Ectodermal cell (in vitro differentiated cells): Measurements from ENCODE around the gene IFIT3.
"Not testable (repeated sequence)": the region's sequence is repeated elsewhere in the genome, so short reads cannot be mapped to it uniquely, and the experiment has no call there.

Experiments used
- H3K27ac ChIP-seq: 2 replicates; pipeline ENCODE4 v1.7.0; 2013; ENCODE audit warnings: mild to moderate bottlenecking, low read depth, low read length; ENCODE audit not compliant: insufficient read depth, poor library complexity, severe bottlenecking
- H3K27me3 ChIP-seq: 2 replicates; pipeline ENCODE4 v1.7.0; 2013; ENCODE audit warnings: mild to moderate bottlenecking, low read length; ENCODE audit not compliant: insufficient read depth, control insufficient read depth, poor library complexity, severe bottlenecking
- H3K36me3 ChIP-seq: one replicate; pipeline ENCODE4 v1.7.0; 2013; ENCODE audit warnings: low read length; ENCODE audit not compliant: control insufficient read depth, insufficient read depth
- H3K4me1 ChIP-seq: one replicate; pipeline ENCODE4 v1.7.0; 2013; ENCODE audit warnings: low read length; ENCODE audit not compliant: control insufficient read depth, insufficient read depth
- H3K4me3 ChIP-seq: 2 replicates; pipeline ENCODE4 v1.7.0; 2013; ENCODE audit warnings: low read depth, low read length, control low read depth; ENCODE audit not compliant: insufficient read depth
- H3K9me3 ChIP-seq: 2 replicates; pipeline ENCODE4 v1.7.0; 2013; ENCODE audit warnings: mild to moderate bottlenecking, low read length, moderate library complexity; ENCODE audit not compliant: control insufficient read depth
- WGBS, 2 experiments: methylation state at CpG; one replicate each; pipeline ENCODE4 v1.1.7; 2013; ENCODE audit warnings: missing lambda C conversion rate in 2 of 2; 5-methylcytosine and 5-hydroxymethylcytosine counted together

The IFIT3 gene

DNA sequence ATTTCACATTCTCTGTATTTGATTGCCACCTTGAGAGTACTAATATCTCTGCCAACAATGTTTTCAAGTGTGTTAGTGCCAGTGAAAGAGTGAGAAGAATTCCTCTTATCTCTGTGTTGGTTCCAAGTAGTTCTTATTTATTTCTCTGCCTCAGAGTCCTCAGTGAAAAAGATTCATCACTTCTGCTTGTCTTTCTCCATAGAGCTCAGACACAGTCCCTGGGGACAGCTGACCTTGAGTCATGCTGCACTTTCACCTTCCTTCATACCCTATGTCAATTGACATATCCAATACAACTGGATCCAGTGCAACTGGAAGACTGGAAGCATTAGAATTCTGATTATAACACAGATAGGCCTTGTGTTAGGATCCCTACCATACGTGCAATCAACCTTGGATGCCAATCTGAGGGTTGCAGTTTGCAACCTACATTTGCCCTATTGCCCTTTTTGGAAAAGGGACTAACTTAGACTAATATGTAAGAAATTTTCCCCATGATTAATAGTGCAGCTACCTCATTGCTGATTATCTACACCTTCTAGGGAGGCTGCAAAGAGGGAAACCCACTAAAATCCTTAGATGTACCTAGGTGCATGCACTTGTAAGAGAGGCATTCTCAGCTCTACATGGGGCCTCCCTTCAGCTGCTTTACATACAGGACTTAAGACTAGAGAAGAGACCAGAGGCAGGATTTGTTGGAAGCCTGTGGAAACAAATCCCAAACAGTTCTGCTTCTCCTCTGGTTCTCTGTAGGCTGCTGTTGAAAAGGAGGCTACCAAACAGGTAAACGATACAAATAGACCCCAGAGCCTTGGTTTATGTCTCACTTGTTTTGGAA, 17.5 kb upstream of the IFIT3 start:
- Histone ChIP-seq H3K27ac (no peak overlapping the region), H3K4me1 (no peaks in the 10 kb centered on the region), H3K4me3 (no peak overlapping the region), H3K9me3 (no peaks in the 10 kb centered on the region), H3K36me3 (no peaks in the 10 kb centered on the region), H3K27me3 (no peaks in the 10 kb centered on the region)
- WGBS, 2 experiments: 91 to 98% methylated on average over 2 of the region's 2 CpGs

DNA sequence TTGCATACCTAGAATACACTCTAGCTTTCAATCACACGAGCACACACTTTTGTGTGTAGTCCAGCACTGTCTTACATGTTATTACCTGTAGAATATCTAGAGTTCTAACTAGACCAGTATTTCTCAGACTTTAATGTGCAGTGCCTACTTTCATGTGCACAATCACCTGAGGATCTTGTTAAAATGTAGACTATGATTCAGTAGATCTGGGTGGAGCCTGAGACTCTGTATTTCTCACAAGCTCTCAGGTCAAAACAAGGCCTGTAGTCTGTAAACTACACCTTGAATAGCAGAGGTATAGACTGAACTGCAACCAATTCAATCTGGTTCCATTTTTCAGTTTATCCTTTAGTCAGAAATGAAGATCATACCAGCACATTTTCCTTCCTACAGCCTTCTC, 14.8 kb upstream of the IFIT3 start:
- Histone ChIP-seq H3K36me3 (no peaks in the 10 kb centered on the region), H3K27me3 (no peaks in the 10 kb centered on the region)
- 85 to 88% methylated on average over 1 of the region's 1 CpG for WGBS, 2 experiments

GRCh38 chr10:89314676-89315075, 13.1 kb upstream of the IFIT3 start:
- H3K27me3 ChIP-seq: no peaks in the 10 kb centered on the region
- H3K4me3 ChIP-seq: no peak overlapping the region
- no peaks in the 10 kb centered on the region for H3K4me1 ChIP-seq
- no peaks in the 10 kb centered on the region for H3K36me3 ChIP-seq
- H3K27ac ChIP-seq: no peak overlapping the region
- no peaks in the 10 kb centered on the region for H3K9me3 ChIP-seq

More for the DNA sequence above, 14.8 kb upstream of the IFIT3 start:
- Histone ChIP-seq H3K9me3 (no peaks in the 10 kb centered on the region), H3K4me1 (no peaks in the 10 kb centered on the region), H3K27ac (no peak overlapping the region), H3K4me3 (no peak overlapping the region)

- not testable (repeated sequence) for H3K27me3 ChIP-seq, H3K27ac ChIP-seq, H3K36me3 ChIP-seq, H3K4me1 ChIP-seq, H3K9me3 ChIP-seq, H3K4me3 ChIP-seq
- 85 to 92% methylated on average over 4 of the region's 4 CpGs for WGBS, 2 experiments
Observed at GRCh38 chr10:89318047-89318446, 9.8 kb upstream of the IFIT3 start.

DNA sequence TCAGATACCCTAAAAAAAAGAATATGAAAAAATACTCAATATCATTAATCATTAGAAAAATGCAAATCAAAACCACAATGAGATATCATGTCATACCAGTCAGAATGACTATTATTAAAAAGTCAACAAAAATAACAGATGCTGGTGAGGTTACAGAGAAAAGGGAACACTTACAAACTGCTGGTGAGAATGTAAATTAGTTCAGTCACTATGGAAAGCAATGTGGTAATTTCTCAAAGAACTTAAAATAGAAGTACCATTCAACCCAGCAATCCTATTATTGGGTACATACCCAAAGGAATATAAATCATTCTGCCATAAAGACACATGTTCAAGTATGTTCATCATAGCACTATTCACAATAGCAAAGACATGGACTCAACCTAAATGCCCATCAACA, 2.7 kb upstream of the IFIT3 start:
- H3K9me3 ChIP-seq, H3K4me1 ChIP-seq, H3K36me3 ChIP-seq, H3K4me3 ChIP-seq, H3K27me3 ChIP-seq, H3K27ac ChIP-seq: not testable (repeated sequence)

DNA sequence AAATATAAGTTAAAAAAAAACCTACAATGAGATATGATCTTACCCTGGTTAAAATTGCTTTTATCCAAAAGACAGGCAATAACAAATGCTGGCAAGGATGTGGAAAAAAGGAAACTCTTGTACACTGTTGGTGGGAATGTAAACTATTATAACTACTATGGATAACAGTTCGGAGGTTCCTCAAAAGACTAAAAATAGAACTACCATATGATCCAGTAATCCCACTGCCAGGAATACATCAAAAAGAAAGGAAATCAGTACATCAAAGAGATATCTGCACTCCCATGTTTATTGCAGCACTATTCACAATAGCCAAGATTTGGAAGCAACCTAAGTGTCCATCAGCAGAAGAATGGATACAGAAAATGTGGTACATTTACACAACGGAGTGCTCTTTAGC, 1.9 kb upstream of the IFIT3 start:
- not testable (repeated sequence) for H3K36me3 ChIP-seq, H3K4me1 ChIP-seq, H3K4me3 ChIP-seq, H3K27me3 ChIP-seq, H3K27ac ChIP-seq, H3K9me3 ChIP-seq
- 78 to 95% methylated on average over 2 of the region's 2 CpGs for WGBS, 2 experiments

DNA sequence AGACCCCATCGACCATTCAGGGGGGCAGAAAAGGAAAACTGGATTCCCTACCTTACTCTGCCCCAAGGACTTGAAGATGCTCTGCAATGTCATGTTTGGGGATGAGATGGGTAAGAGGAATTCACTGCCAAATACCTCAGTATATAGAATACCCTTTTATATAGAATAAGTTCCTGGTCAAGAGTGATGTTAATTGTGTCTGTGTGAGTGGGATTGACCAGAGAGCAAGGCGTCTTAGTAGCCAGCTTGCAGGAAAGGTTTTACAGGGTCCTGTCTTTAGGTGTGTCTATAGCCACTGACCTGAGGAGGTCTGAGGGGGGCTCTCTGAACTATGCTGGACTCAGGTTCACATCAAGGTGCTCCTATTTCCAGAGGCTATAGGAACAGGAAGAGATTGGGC, 1.4 kb downstream of the IFIT3 start:
- Histone ChIP-seq H3K27ac (no peak overlapping the region), H3K27me3 (no peaks in the 10 kb centered on the region), H3K4me3 (no peak overlapping the region), H3K4me1 (peaks cover 20% of the 10 kb centered on the region), H3K36me3 (no peaks in the 10 kb centered on the region), H3K9me3 (no peaks in the 10 kb centered on the region)
- WGBS, 2 experiments: 95 to 100% methylated on average over 2 of the region's 2 CpGs

DNA sequence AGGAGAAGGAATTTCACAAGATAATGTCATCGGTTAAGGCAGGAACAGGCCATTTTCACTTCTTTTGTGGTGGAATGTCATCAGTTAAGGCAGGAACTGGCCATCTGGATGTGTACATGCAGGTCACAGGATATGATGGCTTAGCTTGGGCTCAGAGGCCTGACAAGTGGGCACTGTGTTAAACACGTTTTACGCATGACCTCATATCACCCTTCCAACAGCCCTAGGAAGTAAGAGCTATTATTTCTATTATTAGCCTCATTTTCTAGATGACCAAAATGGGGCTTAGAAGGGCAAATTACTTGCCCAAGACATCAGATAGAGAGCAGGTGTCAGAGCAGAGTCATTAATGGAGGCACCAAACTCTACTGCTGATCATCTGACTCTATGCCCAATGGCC, 2.2 kb downstream of the IFIT3 start:
- not testable (repeated sequence) for H3K27ac ChIP-seq, H3K36me3 ChIP-seq, H3K27me3 ChIP-seq, H3K4me3 ChIP-seq, H3K9me3 ChIP-seq
- H3K4me1 ChIP-seq: peaks cover 20% of the 10 kb centered on the region
- 83 to 84% methylated on average over 2 to 3 of the region's 3 CpGs for WGBS, 2 experiments

DNA sequence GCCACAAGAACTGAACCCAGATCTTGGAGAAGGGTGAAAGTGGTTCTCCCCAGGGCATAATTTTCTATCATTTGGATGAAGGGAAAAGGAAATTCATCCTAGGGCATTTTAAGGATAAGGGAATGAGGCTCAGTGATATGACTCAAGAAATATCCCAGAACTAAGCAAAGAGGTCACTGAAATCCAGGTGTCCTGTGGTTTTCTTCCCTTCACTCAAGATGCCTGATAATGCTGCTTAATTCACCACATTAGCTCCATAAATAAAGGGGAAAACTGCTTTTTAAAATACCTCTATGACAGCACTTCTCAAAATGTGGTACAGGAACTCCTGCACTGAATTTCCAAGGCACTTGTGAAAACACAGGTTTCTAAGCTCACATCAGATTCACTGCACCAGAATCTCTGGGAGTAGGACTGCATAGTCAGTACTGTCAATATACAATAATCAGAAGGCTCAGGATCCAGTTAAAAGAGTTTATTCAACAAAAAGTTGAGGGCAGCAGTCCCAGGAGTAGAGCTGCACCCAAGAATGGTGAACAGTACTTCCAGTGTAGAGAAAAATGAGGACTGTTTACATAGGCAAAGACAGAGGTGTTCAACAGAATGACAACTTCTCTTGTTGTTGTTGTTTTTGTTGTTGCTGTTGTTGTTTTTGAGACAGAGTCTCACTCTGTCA, 2.9 kb downstream of the IFIT3 start:
- H3K27ac ChIP-seq: no peak overlapping the region
- H3K36me3 ChIP-seq: no peaks in the 10 kb centered on the region
- H3K4me1 ChIP-seq: peaks cover 20% of the 10 kb centered on the region
- H3K27me3 ChIP-seq: no peaks in the 10 kb centered on the region
- H3K4me3 ChIP-seq: no peak overlapping the region
- H3K9me3 ChIP-seq: no peaks in the 10 kb centered on the region

- not testable (repeated sequence) for H3K36me3 ChIP-seq, H3K4me3 ChIP-seq, H3K27me3 ChIP-seq, H3K27ac ChIP-seq, H3K9me3 ChIP-seq
- 91 to 93% methylated on average over 14 of the region's 14 CpGs for WGBS, 2 experiments
- peaks cover 20% of the 10 kb centered on the region for H3K4me1 ChIP-seq
Observed at GRCh38 chr10:89331487-89332122, 3.8 kb downstream of the IFIT3 start.
